Osteocyte (in vitro differentiated cells): ENCODE results near the gene IGDCC3. TPM values are rescaled to one million over a fixed set of nuclear protein-coding genes. Genes with fewer than 3 reads are reported as not detected.
"Not testable (repeated sequence)": the region's sequence is repeated elsewhere in the genome, so short reads cannot be mapped to it uniquely, and the experiment has no call there.

Experiments used
- DNase-seq: peaks from one replicate; pipeline ENCODE4 v3.0.0; 2021; ENCODE audit warnings: mixed read lengths; ENCODE audit not compliant: unreplicated experiment; ENCODE audit errors: extremely low spot score
- H3K27ac Mint-ChIP-seq: one replicate; pipeline ENCODE4 v1.8.0; 2021; ENCODE audit warnings: mild to moderate bottlenecking, mixed read lengths; ENCODE audit not compliant: unreplicated experiment
- H3K27me3 Mint-ChIP-seq: one replicate; pipeline ENCODE4 v1.8.0; 2021; ENCODE audit warnings: mixed read lengths; ENCODE audit not compliant: unreplicated experiment
- H3K36me3 Mint-ChIP-seq: one replicate; pipeline ENCODE4 v1.8.0; 2021; ENCODE audit warnings: mixed read lengths; ENCODE audit not compliant: unreplicated experiment
- H3K4me1 Mint-ChIP-seq: one replicate; pipeline ENCODE4 v1.8.0; 2021; ENCODE audit warnings: mixed read lengths; ENCODE audit not compliant: unreplicated experiment
- H3K4me3 Mint-ChIP-seq: one replicate; pipeline ENCODE4 v1.8.0; 2021; ENCODE audit warnings: mild to moderate bottlenecking, moderate library complexity, mixed read lengths; ENCODE audit not compliant: unreplicated experiment
- H3K9me3 Mint-ChIP-seq: one replicate; pipeline ENCODE4 v1.8.0; 2021; ENCODE audit warnings: mixed read lengths; ENCODE audit not compliant: unreplicated experiment
- CTCF ChIP-seq: fragments of 200-600 bp; sonication (generic); IDR thresholded peaks from 2 replicates; pipeline ENCODE4 v1.5.0; 2021; ENCODE audit warnings: antibody characterized with exemption, mild to moderate bottlenecking, moderate library complexity
- total RNA-seq: library from RNA; stranded (reverse); gene quantifications from 2 replicates; pipeline ENCODE4 v1.2.1, GENCODE V29; 2021

Gene IGDCC3
- total RNA-seq, 1 donor from 2014 or later, result 0.48 TPM

GRCh38 chr15:65349338-65349737 is 28.5 kb downstream of the IGDCC3 start:
- Mint-ChIP-seq H3K36me3 (no peaks in the 10 kb centered on the region), H3K27ac (no peak overlapping the region), H3K9me3 (peaks cover 11% of the 10 kb centered on the region), H3K27me3 (peaks cover 25% of the 10 kb centered on the region), H3K4me3 (no peak overlapping the region), H3K4me1 (no peaks in the 10 kb centered on the region)
- TF ChIP-seq CTCF, result no peak
- DNase-seq, result no peak

GRCh38 chr15:65347756-65348155 is 30.0 kb downstream of the IGDCC3 start:
- H3K4me1 Mint-ChIP-seq, DNase-seq, H3K27ac Mint-ChIP-seq, H3K4me3 Mint-ChIP-seq, H3K36me3 Mint-ChIP-seq, H3K27me3 Mint-ChIP-seq: not testable (repeated sequence)
- H3K9me3 Mint-ChIP-seq, result peaks cover 11% of the 10 kb centered on the region

- DNase-seq, result no peak
- no peak for TF ChIP-seq CTCF
- peaks cover 5% of the 10 kb centered on the region for H3K27me3 Mint-ChIP-seq
- H3K36me3 Mint-ChIP-seq, result no peaks in the 10 kb centered on the region
- H3K27ac Mint-ChIP-seq, result no peak overlapping the region
- no peak overlapping the region for H3K4me3 Mint-ChIP-seq
- H3K4me1 Mint-ChIP-seq, result no peaks in the 10 kb centered on the region
- peaks cover 3% of the 10 kb centered on the region for H3K9me3 Mint-ChIP-seq
Observed at GRCh38 chr15:65346856-65347598, 30.8 kb downstream of the IGDCC3 start.

- Mint-ChIP-seq H3K36me3 (no peaks in the 10 kb centered on the region), H3K27ac (no peak overlapping the region), H3K4me1 (no peaks in the 10 kb centered on the region), H3K4me3 (no peak overlapping the region), H3K9me3 (no peaks in the 10 kb centered on the region), H3K27me3 (peaks cover 14% of the 10 kb centered on the region)
- DNase-seq, result no peak
- no peak for TF ChIP-seq CTCF
Observed at GRCh38 chr15:65344914-65345275, 32.9 kb downstream of the IGDCC3 start.

GRCh38 chr15:65344214-65344913 is 33.4 kb downstream of the IGDCC3 start:
- H3K36me3 Mint-ChIP-seq, result no peaks in the 10 kb centered on the region
- no peaks in the 10 kb centered on the region for H3K4me1 Mint-ChIP-seq
- H3K27ac Mint-ChIP-seq, result no peak overlapping the region
- H3K9me3 Mint-ChIP-seq, result no peaks in the 10 kb centered on the region
- no peak for TF ChIP-seq CTCF
- no peak overlapping the region for H3K4me3 Mint-ChIP-seq
- DNase-seq, result no peak
- peaks cover 15% of the 10 kb centered on the region for H3K27me3 Mint-ChIP-seq
